Adipose tissue (tissue), 3 donors: Measurements from ENCODE around the gene SERP2. TPM values are rescaled to one million over a fixed set of nuclear protein-coding genes. Genes with fewer than 3 reads are reported as not detected.

Experiments used
- H3K27ac ChIP-seq: one replicate; pipeline ENCODE4 v1.5.1; 2013; ENCODE audit warnings: low read depth, low read length
- WGBS, 3 donors: extraction: QIAGEN DNeasy Blood & Tissue Kit; methylation state at CpG; one replicate each; pipeline ENCODE4 v1.1.7; 2013; 5-methylcytosine and 5-hydroxymethylcytosine counted together
- polyA plus RNA-seq, 3 donors: library from polyadenylated mRNA; stranded (reverse); fragments of 200-250 nt; gene quantifications; one replicate each; pipeline ENCODE4 v1.2.3, GENCODE V29; 2013
- donor health status: healthy with polysubstance abuse.
- donor health status: Bipolar disorder and iron deficiency.
- donor health status: healthy.

SERP2 gene
- polyA plus RNA-seq, 3 donors, result 2.5 to 9.0 (median 2.9) TPM

GRCh38 chr13:44439452-44440024 is 65.9 kb downstream of the SERP2 start:
- H3K27ac ChIP-seq, result no peak overlapping the region

GRCh38 chr13:44440046-44440608 is 66.5 kb downstream of the SERP2 start:
- 79 to 87% (median 85%) methylated on average over 10 of the region's 10 CpGs for WGBS, 3 donors
- H3K27ac ChIP-seq, result no peak overlapping the region

More at GRCh38 chr13:44439452-44440024, 65.9 kb downstream of the SERP2 start:
- WGBS, 3 donors, result 40 to 62% (median 51%) methylated on average over 4 of the region's 4 CpGs

Other genes starting within 250 kb of the SERP2 start
- gene TSC22D1, start 202.5 kb downstream of the SERP2 start, polyA plus RNA-seq, result 10 to 100 TPM; 24.6 to 61.6 (median 51.3) TPM